ENCODE results near the gene CPNE1. TPM values are rescaled to one million over a fixed set of nuclear protein-coding genes. Genes with fewer than 3 reads are reported as not detected.

Gene CPNE1
- total RNA-seq, 1 experiment from 2014 or later, result 217 TPM

GRCh38 chr20:35618263-35619131 is 46.2 kb downstream of the CPNE1 start:
- no peaks in the 10 kb centered on the region for H3K9me3 ChIP-seq (ENCODE audit: control insufficient read depth, insufficient read depth, low read depth, low read length)
- intact Hi-C loops (cut with micrococcal nuclease; ENCODE audit: unreplicated experiment), result no loop called here
- ChIA-PET CTCF (interaction anchor here (0.7 to 1.3 kb wide), 3 partner anchors 30 to 354 kb away, joined by 3 to 4 read pairs (median 3); no protein-coding TSS in a partner anchor), POLR2A (interaction anchor here (0.6 to 0.8 kb wide), 4 partner anchors 64 to 341 kb away, joined by 4 to 9 read pairs (median 5); partner anchors contain the start of gene MMP24OS)
- ATAC-seq (peak; percentile 8; the same call in 1 of the 2 replicates), DNase-seq (ENCODE audit: low read depth, low spot score) (no peak)
- in situ Hi-C loops (cut with HindIII; ENCODE audit: low pct_unique_long_range_greater_than_20kb, low sequenced_read_pairs), result no loop called here
- BruUV-seq (replicated peaks), result TSS peak; percentile 76
- H3K4me1 ChIP-seq (ENCODE audit: control insufficient read depth, insufficient read depth, low read length), result no peaks in the 10 kb centered on the region; the same call in 1 of the 2 replicates
- peak overlapping the region; percentile 84 for H3K27ac ChIP-seq (ENCODE audit: low read length)
- no peaks in the 10 kb centered on the region; the same call in 1 of the 2 replicates for H3K36me3 ChIP-seq (ENCODE audit: control insufficient read depth, insufficient read depth, low read length)
- H3K27me3 ChIP-seq (ENCODE audit: control insufficient read depth, insufficient read depth, low read length), result no peaks in the 10 kb centered on the region
- TF ChIP-seq SIN3A (IDR thresholded peaks at IDR 0.05; ENCODE audit: borderline replicate concordance, insufficient read depth, low read depth, low read length) (no peak), TCF7L2 (IDR thresholded peaks at IDR 0.05; ENCODE audit: low read depth, low read length) (no peak), CTCF (IDR thresholded peaks at IDR 0.05) (no peak), POLR2AphosphoS5 (IDR thresholded peaks at IDR 0.05; ENCODE audit: low read depth, low read length) (no peak; the same call in 1 of the 2 replicates)
- peak overlapping the region; percentile 62 to 81 for H3K4me3 ChIP-seq (ENCODE audit: low read depth in 2 of 2, low read length in 2 of 2)

GRCh38 chr20:35617397-35618262 is 47.1 kb downstream of the CPNE1 start:
- DNase-seq (ENCODE audit: low read depth, low spot score) (no peak), ATAC-seq (peak; percentile 40)
- no peaks in the 10 kb centered on the region for H3K9me3 ChIP-seq (ENCODE audit: control insufficient read depth, insufficient read depth, low read depth, low read length)
- in situ Hi-C loops (cut with HindIII; ENCODE audit: low pct_unique_long_range_greater_than_20kb, low sequenced_read_pairs), result no loop called here
- intact Hi-C loops (cut with micrococcal nuclease; ENCODE audit: unreplicated experiment), result no loop called here
- no peaks in the 10 kb centered on the region for H3K27me3 ChIP-seq (ENCODE audit: control insufficient read depth, insufficient read depth, low read length)
- ChIA-PET CTCF (interaction anchor here (0.6 to 0.7 kb wide), 3 partner anchors 71 to 353 kb away, joined by 3 to 13 read pairs (median 3); no protein-coding TSS in a partner anchor), POLR2A (interaction anchor here (0.7 kb wide), 1 partner anchor 82 kb away, joined by 3 read pairs; the partner anchor contains the start of genes NFS1 and ROMO1)
- H3K4me1 ChIP-seq (ENCODE audit: control insufficient read depth, insufficient read depth, low read length), result no peaks in the 10 kb centered on the region; the same call in 1 of the 2 replicates
- H3K27ac ChIP-seq (ENCODE audit: low read length), result peak overlapping the region; percentile 84
- BruUV-seq (replicated peaks), result TSS peak; percentile 68
- TF ChIP-seq TCF7L2 (IDR thresholded peaks at IDR 0.05; ENCODE audit: low read depth, low read length) (no peak), POLR2AphosphoS5 (IDR thresholded peaks at IDR 0.05; ENCODE audit: low read depth, low read length) (no peak; the same call in 1 of the 2 replicates), CTCF (IDR thresholded peaks at IDR 0.05) (no peak; the same call in 1 of the 2 replicates), SIN3A (IDR thresholded peaks at IDR 0.05; ENCODE audit: borderline replicate concordance, insufficient read depth, low read depth, low read length) (no peak)
- TF ChIP-seq, protein P1, sequence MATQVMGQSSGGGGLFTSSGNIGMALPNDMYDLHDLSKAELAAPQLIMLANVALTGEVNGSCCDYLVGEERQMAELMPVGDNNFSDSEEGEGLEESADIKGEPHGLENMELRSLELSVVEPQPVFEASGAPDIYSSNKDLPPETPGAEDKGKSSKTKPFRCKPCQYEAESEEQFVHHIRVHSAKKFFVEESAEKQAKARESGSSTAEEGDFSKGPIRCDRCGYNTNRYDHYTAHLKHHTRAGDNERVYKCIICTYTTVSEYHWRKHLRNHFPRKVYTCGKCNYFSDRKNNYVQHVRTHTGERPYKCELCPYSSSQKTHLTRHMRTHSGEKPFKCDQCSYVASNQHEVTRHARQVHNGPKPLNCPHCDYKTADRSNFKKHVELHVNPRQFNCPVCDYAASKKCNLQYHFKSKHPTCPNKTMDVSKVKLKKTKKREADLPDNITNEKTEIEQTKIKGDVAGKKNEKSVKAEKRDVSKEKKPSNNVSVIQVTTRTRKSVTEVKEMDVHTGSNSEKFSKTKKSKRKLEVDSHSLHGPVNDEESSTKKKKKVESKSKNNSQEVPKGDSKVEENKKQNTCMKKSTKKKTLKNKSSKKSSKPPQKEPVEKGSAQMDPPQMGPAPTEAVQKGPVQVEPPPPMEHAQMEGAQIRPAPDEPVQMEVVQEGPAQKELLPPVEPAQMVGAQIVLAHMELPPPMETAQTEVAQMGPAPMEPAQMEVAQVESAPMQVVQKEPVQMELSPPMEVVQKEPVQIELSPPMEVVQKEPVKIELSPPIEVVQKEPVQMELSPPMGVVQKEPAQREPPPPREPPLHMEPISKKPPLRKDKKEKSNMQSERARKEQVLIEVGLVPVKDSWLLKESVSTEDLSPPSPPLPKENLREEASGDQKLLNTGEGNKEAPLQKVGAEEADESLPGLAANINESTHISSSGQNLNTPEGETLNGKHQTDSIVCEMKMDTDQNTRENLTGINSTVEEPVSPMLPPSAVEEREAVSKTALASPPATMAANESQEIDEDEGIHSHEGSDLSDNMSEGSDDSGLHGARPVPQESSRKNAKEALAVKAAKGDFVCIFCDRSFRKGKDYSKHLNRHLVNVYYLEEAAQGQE (IDR thresholded peaks at IDR 0.05; ENCODE audit: insufficient read depth in 1 of 2, low read depth in 2 of 2, low read length in 1 of 2), result no peak
- H3K4me3 ChIP-seq (ENCODE audit: low read depth in 2 of 2, low read length in 2 of 2), result peak overlapping the region; percentile 62 to 81
- H3K36me3 ChIP-seq (ENCODE audit: control insufficient read depth, insufficient read depth, low read length), result no peaks in the 10 kb centered on the region; the same call in 1 of the 2 replicates
